GM13977 (cell line): ENCODE data around the gene DNAAF5.
"Not testable (repeated sequence)": the region's sequence is repeated elsewhere in the genome, so short reads cannot be mapped to it uniquely, and the experiment has no call there.

Source experiments
- DNase-seq: peaks from one replicate; pipeline ENCODE4 v3.0.0; 2012; ENCODE audit warnings: low spot score
- CTCF ChIP-seq: IDR thresholded peaks from 2 replicates; pipeline ENCODE4 v1.5.1; 2012; ENCODE audit warnings: mild to moderate bottlenecking, control low read depth; ENCODE audit not compliant: insufficient read depth; ENCODE audit errors: extremely low read depth, missing control alignments
- in situ Hi-C: fragments of 300-500 bp; cut with MboI; formaldehyde crosslinking; loops from one replicate; pipeline ENCODE4 v1.12.0; 2022; ENCODE audit warnings: low sequenced_read_pairs, low pct_unique_long_range_greater_than_20kb, mixed read lengths, inconsistent platforms; ENCODE audit not compliant: unreplicated experiment

DNAAF5 gene

GRCh38 chr7:798921-799470, 72.5 kb downstream of the DNAAF5 start:
- no peak for DNase-seq
- in situ Hi-C loops, result no loop called here
- TF ChIP-seq CTCF, result no peak

- DNase-seq, result no peak
- in situ Hi-C loops, result no loop called here
- TF ChIP-seq CTCF, result no peak
Measured at GRCh38 chr7:800692-801091, 74.2 kb downstream of the DNAAF5 start.

- DNase-seq, in situ Hi-C loops: not testable (repeated sequence)
Measured at GRCh38 chr7:801351-801750, 74.9 kb downstream of the DNAAF5 start.

DNA sequence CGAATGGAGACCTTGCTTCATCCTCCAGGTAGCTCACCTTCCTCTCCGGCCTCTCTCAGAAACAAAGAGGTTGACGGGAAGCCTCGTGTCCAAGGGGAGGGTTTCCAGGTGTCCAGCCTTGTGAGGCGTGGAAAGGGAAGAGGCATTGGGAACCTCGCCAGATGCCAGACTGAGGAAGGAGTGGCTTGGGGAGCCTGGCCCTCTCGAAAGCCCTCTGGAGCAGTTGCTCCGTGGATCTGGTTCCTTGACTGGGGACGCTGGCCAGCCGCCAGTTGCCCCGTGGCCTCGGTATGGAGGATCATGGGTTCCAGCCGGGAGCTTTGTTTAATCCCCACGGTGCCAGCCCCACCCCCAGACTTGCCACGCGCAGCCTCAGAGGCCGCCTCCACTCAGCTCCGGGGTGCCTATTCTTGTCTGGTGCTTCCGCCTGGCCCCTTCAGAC, 75.5 kb downstream of the DNAAF5 start:
- no peak for DNase-seq
- in situ Hi-C loops, result no loop called here
- no peak for TF ChIP-seq CTCF

GRCh38 chr7:802500-803242, 76.2 kb downstream of the DNAAF5 start:
- no peak for TF ChIP-seq CTCF
- DNase-seq, result no peak
- in situ Hi-C loops, result no loop called here

DNA sequence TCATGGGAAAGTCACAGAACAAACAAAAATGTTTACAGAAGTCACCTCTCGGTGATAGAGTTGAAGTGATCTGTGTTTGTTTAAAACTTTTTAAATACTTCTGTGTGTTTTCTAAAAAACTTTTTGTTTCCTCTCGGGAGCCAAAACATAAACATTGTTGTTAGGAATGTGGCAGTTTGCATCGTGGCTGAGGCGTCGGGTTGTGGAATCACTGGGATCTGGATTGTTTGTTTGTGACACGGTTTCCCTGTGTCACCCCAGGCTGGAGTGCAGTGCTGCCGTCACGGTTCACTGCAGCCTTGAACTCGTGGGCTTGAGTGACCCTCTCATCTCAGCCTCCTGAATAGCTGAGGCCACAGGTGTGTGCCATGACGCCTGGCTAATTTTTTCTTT, 76.7 kb downstream of the DNAAF5 start:
- in situ Hi-C loops, result no loop called here
- DNase-seq, result no peak
- TF ChIP-seq CTCF, result no peak

GRCh38 chr7:803796-804195, 77.3 kb downstream of the DNAAF5 start:
- in situ Hi-C loops, DNase-seq: not testable (repeated sequence)
